HG02943 (cell line): ENCODE results near the gene KIRREL3.

Source experiments
- ATAC-seq: cut with Tn5 transposase; IDR thresholded peaks from one replicate; pipeline ENCODE4 v1.9.1; 2021; ENCODE audit warnings: mild to moderate bottlenecking, low read depth, moderate library complexity; ENCODE audit not compliant: unreplicated experiment

KIRREL3 gene

GRCh38 chr11:126997641-126998040, 2.9 kb downstream of the KIRREL3 start:
- no peak for ATAC-seq

- no peak for ATAC-seq
Observed at GRCh38 chr11:126997196-126997595, 3.4 kb downstream of the KIRREL3 start.

GRCh38 chr11:126996036-126996804, 4.3 kb downstream of the KIRREL3 start:
- no peak for ATAC-seq

- ATAC-seq: no peak
Observed at GRCh38 chr11:126993599-126993998, 7.0 kb downstream of the KIRREL3 start.

- no peak for ATAC-seq
Observed at GRCh38 chr11:126992804-126993111, 7.8 kb downstream of the KIRREL3 start.

GRCh38 chr11:126992065-126992803, 8.3 kb downstream of the KIRREL3 start:
- ATAC-seq: no peak

- ATAC-seq: no peak
Observed at GRCh38 chr11:126991596-126991995, 9.0 kb downstream of the KIRREL3 start.

GRCh38 chr11:126990716-126991480, 9.7 kb downstream of the KIRREL3 start:
- no peak for ATAC-seq

- no peak for ATAC-seq
Observed at GRCh38 chr11:126989942-126990715, 10.4 kb downstream of the KIRREL3 start.

- ATAC-seq: no peak
Observed at GRCh38 chr11:126988655-126989054, 11.9 kb downstream of the KIRREL3 start.

GRCh38 chr11:126981635-126982034, 18.9 kb downstream of the KIRREL3 start:
- no peak for ATAC-seq

- no peak for ATAC-seq
Observed at GRCh38 chr11:126978911-126979310, 21.7 kb downstream of the KIRREL3 start.

GRCh38 chr11:126978165-126978564, 22.4 kb downstream of the KIRREL3 start:
- ATAC-seq: no peak

- no peak for ATAC-seq
Observed at GRCh38 chr11:126973051-126973450, 27.5 kb downstream of the KIRREL3 start.

- ATAC-seq: no peak
Observed at GRCh38 chr11:126971305-126971704, 29.3 kb downstream of the KIRREL3 start.

- ATAC-seq: no peak
Observed at GRCh38 chr11:126969865-126970479, 30.6 kb downstream of the KIRREL3 start.

GRCh38 chr11:126968915-126969314, 31.7 kb downstream of the KIRREL3 start:
- ATAC-seq: no peak

- ATAC-seq: no peak
Observed at GRCh38 chr11:126965331-126965730, 35.2 kb downstream of the KIRREL3 start.

GRCh38 chr11:126963603-126964363, 36.8 kb downstream of the KIRREL3 start:
- ATAC-seq: no peak
